Suppressor macrophage treated with lipopolysaccharide for 1 hour (primary cell): ENCODE results near the gene MYLK.

Experiments used
- DNase-seq, 3 donors: peaks; one replicate each; pipeline ENCODE4 v3.0.0-alpha.2; 2020 to 2022

MYLK gene

DNA sequence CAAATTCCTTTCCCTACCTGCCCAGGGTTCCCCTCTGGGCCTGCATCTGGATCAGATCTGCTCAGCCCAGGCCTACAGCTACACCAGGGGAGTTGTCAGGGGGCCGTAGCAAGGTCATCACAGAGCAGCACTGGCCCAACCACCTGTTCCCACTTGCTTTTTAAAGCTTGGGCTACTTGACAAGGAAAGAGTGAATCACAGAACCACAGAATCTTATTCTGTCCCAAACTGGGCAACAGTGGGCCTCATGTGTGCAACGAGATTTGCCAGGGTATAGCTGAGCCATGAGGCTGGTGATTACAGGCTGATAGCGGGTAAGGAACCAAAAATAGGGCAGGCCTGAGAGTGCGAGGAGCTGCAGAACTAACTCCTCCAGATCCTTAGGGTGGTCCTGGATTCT, 66.7 kb downstream of the MYLK start:
- no peak for DNase-seq

DNA sequence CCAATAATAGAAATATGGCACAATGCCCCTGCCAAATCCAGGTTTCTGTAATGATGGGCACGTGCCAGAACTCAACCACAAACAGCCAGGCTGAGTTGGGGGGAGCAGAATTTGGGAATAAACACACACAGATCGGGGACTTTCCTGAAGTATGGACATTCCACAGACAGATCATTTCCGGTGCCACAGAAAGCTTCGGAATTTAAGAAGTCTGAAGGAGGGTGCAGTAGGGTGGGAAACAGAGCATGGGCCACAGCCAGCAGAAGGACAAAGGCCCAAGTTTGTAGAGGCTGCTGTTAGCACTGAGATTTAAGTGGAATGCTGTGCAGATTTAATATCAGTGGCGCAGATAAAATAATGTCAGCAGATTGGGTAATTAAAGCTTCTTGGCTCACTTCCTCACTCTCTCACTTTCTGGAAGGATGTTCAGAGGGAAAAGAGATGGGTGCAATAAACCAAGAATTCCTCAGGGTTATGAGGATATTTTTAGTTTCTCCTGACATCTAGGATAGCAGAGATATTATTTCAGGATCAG, 67.4 kb downstream of the MYLK start:
- DNase-seq: no peak

DNA sequence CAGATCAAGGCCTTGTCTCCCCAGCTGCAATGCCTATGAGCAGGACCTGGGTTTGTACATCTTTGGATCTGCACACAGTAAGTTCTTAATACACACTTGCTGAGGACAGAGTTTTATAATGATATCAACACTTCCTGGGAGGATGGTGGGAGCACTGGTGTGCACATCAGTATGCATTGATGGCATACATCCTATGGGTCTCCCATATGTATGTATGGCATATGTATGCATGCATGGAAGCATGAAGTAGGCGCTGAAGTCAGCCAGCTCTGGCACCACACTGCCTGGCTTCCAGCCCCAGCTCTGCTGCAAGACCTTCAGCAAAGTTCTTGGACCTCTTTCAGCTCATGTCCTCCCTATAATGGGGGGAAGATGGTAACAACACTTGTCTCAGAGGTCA, 68.2 kb downstream of the MYLK start:
- DNase-seq: no peak

DNA sequence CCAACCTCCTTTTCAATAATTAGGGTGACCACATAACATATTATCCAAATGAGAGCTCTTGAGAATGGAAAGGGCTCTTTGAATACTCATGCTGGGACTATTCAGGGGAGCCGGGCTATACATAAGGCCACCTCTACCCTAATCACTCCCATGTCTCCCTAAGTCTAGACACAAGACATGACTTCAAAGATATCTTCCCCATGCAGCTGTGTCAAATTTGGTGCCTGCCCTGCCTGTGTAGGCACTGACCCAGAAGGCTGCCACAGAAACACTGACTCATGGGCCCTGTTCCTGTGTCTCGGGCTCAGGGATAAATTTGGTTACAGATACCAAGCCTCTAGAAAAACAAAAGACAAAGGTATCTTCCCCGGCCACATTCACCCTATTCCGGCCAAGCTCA, 70.3 kb downstream of the MYLK start:
- no peak for DNase-seq

DNA sequence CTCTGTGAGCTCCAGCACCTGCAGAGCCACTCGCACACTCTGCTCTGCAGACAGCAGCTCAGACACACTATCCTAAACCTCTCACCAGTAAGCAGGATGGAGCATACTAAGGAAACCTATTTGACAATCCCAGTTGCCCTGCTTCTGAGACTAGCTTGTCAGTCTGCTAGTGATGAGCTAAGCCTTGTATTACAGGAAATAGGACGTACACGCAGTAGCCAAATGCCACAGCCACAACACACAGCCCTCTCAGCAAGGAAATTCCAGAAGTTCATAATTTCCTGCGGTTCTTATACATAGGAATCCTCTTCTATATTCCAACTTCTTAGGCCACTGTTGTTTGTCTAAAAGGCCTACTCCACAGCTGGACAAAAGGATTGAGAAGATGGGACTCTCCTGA, 74.5 kb downstream of the MYLK start:
- DNase-seq: peak in 2 of 3 donors; percentile 7 to 19

DNA sequence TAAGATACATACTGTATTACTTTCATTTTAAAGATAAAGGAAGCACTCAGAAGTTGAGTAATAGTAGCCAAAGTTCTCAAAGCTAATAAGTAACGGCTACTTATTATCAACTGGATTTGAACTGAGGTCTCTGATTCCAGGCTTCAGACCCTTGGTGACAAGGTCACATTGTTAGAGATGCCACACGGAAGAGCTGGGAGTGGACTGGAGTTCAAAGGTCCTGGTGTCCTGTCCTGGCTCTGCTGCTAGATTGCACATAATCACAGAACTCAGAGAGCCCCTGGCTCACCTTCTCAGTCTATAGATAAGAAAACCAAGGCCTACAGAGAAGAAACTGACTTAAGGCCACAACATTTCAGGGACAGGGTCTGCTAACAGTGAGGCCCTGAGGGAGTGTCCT, 75.3 kb downstream of the MYLK start:
- DNase-seq: no peak

DNA sequence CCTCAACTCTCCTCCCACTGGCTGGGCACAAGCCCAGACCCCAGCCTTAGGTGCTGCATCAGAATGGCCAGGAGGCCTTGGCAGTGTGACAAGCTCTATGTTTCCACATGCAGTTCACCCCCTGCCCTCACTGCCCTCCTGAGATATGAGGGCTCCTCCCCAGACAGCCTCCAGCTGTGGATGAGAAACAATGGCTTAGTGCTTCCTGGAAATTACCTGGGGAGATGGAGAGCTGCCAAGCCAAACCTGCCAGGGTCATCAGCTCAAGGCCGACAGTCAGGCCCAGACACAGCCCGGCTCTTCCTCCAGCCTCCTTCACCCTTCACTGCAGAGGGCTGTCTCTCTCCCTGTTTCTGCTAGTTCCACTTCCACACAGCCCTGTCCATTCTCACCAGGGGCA, 76.3 kb downstream of the MYLK start:
- DNase-seq: no peak

DNA sequence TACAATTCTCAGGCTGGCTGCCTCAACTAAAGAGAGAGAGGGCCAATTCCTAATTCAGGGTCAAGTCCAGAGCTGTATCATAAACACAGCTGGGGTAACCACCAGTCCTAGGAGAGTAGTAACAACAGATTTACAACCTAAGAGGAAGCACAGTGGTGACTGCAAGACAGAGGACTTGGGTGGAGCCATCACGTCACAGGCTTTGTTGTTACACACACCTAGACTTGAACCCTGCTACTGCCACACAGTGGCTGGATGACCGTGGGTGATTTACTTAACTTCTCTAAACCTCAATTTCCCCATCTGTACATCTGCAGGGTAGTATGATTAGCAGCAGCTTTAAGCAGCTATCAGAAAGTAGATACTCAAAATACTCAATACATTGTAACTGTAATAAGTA, 78.6 kb downstream of the MYLK start:
- DNase-seq: no peak

DNA sequence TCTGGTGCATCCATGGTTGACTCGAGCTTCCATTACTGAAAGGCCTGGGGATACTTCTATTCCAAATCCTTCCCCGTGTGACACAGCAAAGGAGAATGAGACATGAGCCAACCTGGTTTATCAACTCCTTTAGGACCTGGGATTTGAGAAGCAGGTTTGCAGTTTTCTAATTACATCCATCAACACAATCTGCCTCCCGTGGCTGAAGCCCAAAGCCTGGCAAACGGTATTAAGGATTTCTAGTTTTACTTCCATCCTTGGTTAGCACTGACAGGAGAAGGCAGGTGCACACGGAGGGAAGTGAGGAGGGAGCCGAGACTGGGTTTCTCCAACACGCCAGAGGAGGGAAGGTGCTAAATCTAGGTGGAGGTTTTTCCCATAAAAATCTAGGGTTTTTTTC, 79.0 kb downstream of the MYLK start:
- no peak for DNase-seq

DNA sequence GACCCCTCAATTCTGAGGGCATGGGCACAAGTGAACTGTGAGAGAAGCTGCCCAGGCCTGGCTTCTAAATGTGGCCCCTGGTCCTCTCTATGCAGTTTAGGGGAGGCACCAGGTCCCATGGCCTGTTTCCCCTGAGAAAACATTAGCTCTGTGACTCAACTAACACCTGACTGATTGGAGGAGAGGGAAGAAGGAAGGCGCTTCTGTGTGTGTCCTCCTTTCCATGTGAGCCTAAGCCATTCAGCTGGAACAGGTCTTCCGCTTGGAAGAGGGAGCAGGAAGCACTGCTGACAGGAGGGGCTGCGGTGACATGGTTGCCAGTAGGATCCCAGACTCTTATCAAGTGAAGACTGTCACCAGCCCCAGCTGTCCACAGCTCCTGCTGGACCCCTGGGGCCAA, 79.5 kb downstream of the MYLK start:
- DNase-seq: no peak

DNA sequence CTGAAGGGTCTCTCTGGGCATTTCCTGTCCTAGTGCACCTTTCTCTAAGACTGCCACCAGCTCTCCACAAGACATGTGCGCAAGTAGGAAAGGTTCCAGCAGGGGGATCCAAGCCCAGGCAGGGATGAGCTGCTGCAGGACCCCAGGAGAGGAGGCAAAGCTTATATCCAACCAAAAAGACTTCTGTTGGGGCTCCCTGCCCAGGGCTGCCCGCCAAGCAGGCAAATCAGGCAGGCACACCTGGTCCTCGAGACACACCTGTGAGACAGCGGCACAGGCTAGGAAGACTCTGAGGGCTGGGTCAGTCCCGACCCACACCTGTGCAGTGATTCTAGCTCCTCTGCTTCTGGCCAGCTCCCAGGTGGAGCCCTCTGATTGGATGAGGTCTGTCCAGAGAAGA, 80.6 kb downstream of the MYLK start:
- DNase-seq: no peak

DNA sequence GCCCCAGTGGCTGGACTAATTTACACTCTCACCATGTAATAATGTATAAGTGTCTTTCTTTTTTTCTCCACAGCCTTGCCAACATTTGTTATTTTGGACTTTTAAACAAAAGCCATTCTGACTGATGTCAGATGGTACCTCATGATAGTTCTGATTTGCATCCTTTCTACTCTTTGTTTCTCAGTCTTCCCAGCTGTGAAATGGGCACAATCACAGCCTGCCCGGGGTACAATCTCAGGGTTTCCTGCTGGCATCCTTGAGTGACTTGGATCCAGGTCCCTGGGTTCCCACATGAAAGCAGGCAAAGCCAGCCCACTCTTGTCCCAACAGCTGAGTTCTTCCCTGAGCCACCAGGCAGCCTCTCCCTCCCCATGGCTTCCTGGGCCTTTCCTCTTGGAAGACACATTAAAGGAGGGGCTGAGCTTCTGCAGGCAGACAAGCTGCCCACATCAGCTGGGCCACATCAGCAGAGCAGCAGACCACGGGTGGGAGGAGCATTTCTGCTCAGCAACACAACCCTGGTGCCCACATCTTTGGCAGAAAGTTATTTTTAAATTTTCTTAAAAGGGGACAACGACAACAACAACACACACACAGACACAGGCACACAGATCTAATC, 82.0 kb downstream of the MYLK start:
- no peak for DNase-seq

DNA sequence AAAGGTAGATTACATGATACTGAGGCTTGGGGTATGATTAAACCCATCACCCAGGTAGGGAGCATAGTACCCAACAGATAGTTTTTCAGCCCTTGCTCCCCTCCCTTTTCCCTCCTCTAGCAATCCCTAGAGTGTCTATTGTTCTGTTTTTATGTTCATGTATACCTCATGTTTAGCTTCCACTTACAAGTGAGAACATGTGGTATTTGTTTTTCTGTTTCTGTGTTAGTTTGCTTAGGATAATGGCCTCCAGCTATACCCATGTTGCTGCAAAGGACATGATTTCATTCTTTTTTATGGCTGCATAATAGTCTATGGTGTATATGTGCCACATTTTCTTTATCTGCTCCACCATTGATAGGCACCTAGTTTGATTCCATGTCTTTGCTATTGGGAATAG, 82.7 kb downstream of the MYLK start:
- DNase-seq: no peak

DNA sequence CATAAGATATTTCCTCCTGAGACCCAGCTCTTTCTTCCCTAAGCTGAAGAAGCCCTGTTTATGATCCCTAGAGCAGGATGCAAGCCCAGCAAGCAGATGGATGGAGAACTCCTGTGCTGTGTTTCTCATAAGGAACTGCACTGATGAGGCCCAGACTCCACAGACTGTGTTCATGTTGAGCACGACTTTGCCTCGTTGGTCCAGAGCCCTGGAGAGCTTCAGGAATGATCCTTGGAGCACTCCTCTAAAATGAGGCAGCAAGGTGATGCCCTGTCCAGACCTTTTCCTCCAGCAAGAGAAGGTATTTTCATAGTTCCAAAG, 83.8 kb downstream of the MYLK start:
- DNase-seq: no peak

DNA sequence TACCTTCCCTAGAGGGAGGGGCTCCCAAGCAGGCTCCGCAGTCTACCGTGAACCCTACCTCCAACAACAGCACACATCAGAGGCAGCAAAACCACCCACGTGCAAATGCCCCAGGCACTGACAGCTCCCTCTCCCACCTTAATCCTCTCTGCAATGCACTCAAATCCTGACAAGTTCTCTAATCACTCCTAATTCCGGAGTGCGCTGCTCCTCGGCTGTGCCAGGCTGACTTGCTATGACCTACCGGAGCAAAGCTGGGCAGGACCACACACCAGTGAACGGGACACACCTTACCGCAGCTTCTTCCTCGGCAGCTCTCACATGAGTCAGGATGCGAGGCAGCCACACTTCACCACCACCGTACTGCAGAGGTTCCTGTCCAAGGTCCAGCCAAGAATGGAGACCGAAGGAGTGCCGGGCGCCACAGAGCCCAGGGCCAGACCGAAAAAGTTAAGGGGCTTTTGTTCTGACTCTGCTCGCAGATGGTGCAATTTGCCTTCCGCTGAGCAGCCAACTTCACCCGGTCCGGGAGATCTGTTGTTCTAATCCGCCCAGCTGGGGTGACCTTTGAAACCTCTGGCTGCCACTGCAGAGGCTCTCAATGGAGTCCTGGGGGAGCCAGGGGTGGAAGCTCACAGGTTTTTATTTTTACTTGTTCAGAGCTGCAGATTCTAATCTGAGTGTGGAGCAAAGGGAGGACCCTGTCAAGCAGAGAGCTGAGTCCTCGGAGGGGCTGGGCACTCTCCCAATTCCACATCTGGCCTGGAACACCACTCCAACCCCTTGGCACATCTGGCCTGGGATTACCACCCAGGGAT, 84.4 kb downstream of the MYLK start:
- no peak for DNase-seq

DNA sequence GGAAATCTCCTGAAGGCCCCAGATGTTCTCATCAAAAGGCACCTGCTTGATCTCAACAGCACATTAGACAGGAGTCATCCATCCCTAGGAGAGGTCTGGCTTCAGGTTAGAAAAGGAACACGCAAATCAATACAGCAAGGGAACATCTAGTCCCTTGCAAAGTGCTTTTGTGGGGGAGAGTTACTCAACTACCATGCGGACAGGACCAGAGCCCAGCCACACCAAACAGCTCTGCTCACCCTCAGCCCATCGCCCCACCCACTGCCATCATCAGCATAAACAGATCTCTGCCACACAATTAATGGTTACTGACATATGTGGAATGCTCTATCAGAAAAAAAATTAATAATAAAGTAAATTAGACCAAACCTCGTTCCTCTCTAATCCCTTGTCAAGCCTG, 85.6 kb downstream of the MYLK start:
- no peak for DNase-seq

DNA sequence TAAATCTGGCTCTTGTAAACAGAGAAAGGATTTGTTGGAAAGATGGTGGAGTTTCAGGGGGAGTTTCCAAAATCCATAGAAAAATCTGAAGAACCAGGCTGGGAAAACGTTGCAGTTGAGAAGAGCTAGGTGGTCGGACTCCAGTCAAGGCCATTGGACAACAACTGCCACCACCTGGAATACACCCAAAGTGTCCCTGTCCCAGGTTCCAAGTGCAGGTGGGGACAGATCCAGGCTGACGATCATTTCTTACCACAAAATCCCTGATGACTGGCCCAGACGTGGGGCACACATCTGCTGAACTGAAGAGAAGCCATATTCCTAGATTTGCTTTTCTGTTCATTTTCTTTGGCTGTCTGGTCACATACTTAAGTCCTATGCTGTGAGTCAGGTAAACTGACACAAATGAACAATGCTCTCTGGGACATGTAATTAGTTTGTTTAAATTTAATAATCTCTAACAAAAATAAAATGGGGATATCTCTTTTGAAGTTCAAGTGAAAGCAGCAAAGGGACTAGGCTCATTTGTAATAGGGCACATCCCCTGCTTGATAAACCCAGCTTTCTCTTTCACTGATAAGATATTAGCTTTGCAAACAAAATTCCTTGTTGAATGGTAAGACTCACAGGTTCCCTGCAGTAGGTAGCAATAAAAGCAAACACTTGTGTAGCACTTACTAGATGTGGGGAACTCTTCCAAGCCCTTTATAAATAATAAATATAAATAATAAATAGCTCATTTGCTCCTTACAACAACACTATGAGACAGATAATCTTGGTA, 88.5 kb downstream of the MYLK start:
- no peak for DNase-seq

DNA sequence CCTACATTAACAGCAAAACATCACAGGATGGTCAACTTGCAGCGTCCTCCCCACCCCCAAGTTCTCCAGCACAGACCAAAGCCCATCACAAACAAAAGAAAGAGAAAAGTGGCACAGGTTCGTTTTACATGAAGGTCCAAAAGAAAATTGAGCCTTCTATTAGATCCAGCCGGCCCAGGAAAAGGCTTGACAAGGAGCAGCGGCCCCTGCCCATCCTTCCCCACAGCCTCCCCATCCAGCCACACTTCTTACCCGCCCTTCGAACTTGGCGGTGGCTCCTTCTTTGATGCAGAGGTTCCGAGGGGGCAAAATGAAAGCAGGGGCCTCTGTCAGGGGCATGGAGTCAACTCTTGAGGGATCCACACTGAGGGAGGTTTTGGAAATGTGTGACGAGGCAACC, 90.7 kb downstream of the MYLK start:
- no peak for DNase-seq

DNA sequence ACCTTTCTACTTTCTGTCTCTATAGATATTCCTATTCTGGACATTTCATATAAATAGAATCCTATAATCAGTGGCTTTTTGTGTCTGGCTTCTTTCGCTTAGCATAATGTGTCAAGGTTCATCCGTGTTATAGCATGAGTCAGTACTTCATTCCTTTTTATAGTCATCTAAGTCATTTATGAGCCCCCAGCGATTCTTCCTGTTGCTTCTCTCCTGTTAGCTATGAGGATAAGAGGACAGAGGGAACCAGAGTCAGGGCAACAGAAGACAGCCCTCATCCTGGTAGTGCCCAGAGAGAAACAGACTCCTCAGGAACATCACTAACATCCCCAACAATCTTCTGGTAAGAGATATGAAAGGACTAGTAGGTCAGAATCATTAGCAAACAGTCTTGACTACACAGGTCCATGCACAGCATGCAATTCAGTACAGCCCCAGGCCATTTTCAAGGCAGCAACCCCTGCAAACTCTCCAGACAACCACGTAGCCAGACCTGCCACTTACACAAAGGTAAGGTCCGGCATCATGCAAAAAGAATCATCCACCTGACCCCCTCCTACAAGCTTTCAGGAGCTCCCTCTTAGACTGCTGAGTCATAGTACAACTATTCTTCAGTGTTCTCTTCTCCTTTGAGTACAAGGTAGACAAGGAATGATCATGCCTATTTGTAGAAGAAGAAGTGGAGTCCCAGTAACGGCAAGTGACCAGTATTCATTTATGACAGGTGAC, 91.5 kb downstream of the MYLK start:
- DNase-seq: no peak

DNA sequence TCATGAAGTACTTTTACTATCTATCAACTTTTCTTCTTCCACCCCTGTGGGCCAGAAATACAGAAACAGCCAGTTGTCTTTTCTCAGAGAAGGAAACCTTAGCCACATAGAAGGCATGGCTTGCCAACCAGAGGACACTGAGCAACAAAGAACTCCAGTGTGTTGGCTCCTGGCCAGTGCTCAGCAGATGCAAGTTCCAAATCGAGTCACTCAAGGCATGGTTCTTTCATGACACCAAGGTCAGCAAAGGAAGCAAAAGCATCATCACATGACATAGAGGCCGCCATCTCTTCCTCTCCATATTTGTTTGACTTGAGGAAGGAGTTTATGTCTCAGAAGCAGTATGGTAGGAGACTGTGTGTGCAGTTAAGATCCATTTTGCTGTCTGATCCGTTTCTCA, 92.2 kb downstream of the MYLK start:
- peak; percentile 6 to 27 (median 16) for DNase-seq

DNA sequence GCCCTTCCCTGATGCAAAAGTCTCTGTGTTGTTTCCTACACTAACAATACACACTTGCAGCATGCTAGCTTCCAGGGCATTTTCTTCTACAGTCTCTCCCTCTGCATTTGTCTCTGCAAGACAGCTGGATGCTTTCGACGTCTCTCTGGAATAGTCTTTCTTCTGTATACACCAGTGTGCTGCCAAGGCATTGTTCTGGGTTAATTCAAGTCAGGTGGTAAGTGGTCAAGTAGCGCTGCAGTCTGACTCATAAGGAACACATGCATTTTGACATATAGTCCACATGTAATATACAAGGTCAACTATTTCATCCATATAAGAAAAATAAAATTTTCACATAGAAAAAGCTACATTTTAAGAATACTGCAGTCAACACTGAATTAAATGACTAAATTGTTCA, 92.7 kb downstream of the MYLK start:
- DNase-seq: no peak

DNA sequence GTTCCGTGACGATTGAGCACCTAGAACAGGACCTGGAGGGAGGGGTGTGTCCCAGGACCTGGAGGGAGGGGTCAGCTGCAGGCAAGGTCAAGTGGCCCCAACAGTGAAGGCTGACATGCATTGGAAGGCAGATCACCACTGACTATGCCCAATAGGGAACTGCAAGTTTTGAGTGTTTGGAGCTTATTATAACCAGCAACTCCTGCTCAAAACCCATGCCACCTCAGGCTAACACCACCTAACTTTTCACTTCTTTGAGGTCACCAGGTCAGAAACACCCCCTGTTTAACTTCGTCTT, 93.1 kb downstream of the MYLK start:
- DNase-seq: no peak

DNA sequence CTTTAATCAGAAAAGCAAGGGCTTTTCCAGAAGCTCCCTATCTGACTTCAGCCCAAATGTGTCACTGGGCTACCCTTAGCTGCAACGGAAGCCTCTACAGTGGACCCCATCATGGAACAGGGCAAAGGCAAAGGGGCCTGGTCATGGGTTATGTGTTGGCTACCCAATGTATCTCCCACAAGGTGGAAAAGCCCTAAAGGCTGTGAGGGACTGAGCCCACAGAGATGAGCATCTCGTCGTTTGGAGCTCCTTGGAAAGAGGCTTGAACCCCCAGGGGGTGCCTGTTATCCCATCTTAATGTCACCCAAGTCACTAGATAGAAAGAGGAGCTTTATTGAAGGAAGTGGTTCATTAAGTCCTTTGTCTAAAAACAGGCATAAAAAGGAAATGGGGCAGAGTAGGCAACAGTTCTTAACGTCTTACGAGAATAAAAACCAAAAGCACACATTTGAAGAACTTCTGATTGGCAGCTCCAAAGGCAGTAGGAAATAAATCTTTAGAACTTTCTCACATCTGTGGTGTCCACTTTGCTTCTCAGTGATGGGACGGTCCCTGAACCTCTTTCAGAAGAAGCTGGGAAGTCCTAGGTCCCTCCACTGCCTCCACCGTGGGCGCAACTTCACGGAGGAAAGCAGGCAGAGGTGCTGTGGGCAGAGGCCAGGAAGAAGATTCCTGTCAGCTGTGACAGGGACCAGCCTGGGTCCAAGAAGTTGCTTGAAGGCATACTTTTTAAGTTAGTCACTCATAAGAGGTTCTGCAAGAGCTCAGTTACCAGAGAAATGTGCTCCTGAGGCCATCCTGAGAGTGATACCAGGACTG, 93.7 kb downstream of the MYLK start:
- DNase-seq: no peak
